Left renal pelvis (tissue), 4 donors: Measurements from ENCODE around the gene YIPF6. TPM values are rescaled to one million over a fixed set of nuclear protein-coding genes. Genes with fewer than 3 reads are reported as not detected.
"Not testable (repeated sequence)": the region's sequence is repeated elsewhere in the genome, so short reads cannot be mapped to it uniquely, and the experiment has no call there.

Experiments
- DNase-seq, 4 donors: peaks; one replicate each; pipeline ENCODE4 v3.0.0-alpha.2; 2013; ENCODE audit warnings: low read depth in 4 of 4, low spot score in 3 of 4
- polyA plus RNA-seq, 4 donors: library from polyadenylated mRNA; unstranded; fragments of 120-200 nt; gene quantifications; one replicate each; pipeline ENCODE4 v1.2.1, GENCODE V29; 2013; ENCODE audit not compliant: insufficient read length in 4 of 4

Gene YIPF6
- polyA plus RNA-seq, 4 donors: 29.4 to 52.6 (median 47.5) TPM

GRCh38 chrX:68503836-68504636, 5.2 kb downstream of the YIPF6 start:
- DNase-seq: no peak

GRCh38 chrX:68506649-68507048, 7.8 kb downstream of the YIPF6 start:
- DNase-seq: no peak

GRCh38 chrX:68508799-68509198, 9.9 kb downstream of the YIPF6 start:
- DNase-seq: no peak

DNA sequence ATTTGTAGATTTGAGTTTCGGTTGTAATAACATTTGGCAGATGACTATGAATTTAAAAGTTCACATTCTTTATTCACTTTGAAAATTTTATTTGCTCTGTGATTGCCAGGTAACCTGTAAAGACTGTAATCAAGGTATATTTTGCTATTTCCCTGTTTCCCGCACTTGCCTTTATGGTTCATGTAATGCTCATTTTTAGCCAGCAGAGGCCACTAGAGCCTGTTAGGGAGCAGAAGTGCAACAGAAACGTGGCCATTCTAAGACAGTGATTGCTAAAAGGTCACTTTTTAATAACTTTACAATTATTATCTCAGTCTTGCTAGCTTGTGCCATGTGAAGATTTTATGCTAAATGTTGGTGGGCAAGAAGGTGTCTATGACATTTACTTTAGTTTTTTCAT, 12.4 kb downstream of the YIPF6 start:
- no peak for DNase-seq

DNA sequence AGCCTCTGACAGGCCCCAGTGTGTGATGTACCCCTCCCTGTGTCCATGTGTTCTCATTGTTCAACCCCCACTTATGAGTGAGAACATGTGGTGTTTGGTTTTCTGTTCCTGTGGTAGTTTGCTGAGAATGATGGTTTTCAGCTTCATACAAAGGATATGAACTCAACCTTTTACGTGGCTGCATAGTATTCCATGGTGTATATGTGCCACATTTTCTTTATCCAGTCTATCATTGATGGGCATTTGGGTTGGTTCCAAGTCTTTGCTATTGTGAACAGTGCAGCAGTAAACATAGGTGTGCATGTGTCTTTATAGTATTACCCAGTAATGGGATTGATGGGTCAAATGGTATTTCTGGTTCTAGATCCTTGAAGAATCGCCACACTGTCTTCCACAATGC, 25.8 kb downstream of the YIPF6 start:
- DNase-seq: not testable (repeated sequence)

DNA sequence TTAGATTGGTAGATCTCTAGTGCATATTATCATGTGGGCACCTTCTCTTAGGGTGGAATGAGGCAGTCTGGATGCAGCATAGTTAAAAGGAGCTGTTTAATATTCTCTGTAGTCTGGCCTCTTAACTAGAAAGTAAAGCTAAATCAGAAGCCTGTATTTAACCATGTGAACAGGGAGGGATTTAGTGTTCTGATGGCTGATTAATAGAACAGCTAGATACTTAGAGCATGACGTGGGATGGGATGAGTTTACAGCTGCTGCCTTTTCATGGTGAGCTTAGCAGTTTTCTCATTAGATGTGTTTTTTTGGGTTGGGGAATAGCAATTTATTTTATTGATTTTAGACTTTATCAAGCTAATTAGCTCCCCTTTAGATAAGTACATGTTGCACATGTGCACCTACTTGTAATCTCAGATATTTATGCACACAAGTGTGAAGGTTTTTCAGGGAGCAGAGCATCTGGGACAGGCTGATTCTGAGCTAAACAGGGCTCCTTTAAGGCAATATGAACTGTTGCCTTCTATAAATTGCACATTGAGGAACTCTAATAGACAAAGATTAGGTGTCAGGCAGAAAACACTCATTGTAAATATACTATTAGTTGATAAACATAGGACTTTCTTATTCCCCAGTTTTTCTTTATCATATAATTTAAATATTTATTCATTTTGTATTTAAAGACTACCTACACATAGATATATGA, 34.1 kb downstream of the YIPF6 start:
- no peak for DNase-seq

DNA sequence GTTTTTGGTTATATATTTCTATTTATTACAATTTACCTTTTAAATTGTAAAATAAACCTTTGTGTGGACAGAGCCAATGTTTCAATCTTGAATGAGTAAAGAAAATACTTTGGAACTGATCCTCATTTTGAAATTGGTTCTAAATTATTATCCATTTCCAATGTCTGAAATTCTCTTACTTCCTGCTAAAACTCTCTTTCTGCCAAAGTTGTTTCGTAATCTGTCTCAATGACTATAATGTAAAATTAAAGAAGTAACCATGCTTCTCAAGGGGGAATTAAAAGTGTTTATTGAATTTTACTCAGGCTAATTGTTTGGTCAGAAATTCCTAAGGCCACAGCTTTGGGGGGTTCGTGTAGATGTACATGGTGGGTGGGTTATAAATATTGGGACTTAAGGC, 34.8 kb downstream of the YIPF6 start:
- no peak for DNase-seq

- no peak for DNase-seq
These were observed 35.8 kb downstream of the YIPF6 start for GRCh38 chrX:68534691-68535090.

DNA sequence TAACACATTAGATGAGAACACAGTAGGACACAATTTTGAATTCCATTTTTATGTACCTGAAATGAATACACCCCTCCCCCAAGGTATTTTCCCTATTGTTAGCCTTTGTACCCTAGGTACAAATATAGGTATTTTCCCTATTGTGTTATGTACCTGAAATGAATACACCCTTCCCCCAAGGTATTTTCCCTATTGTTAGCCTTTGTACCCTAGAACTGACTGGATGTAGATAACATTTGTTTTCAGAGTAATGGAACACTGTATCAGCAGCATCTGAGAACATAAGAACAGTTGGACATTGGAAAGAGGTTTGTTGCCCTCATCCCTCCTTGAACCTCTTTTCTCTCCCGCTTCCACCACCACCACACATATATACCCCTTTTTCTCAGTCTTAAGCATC, 37.6 kb downstream of the YIPF6 start:
- DNase-seq: no peak

DNA sequence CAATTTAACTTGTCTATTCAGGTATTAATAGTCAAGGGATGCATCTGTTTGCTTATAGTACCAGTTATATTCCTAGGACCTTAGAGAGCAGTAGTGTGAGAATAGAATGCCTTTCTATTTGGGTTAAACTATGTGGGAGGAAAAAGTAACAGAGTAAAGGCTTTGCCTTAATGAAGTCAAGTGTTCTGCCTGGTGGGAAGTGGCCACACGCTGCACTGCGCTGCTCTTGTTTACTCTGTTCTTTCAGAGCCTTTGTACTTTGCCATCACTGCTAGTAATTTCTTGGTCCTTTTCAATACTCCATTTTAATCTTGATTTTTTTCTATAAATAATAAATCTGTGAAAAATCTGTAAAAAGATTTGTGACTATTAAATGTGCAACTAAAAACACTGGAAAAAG, 38.0 kb downstream of the YIPF6 start:
- no peak for DNase-seq

- DNase-seq: no peak
These were observed 51.3 kb downstream of the YIPF6 start for GRCh38 chrX:68550193-68550592.

- no peak for DNase-seq
These were observed 57.2 kb downstream of the YIPF6 start for GRCh38 chrX:68556036-68556435.

- not testable (repeated sequence) for DNase-seq
These were observed 58.3 kb downstream of the YIPF6 start for GRCh38 chrX:68557126-68557525.

GRCh38 chrX:68559905-68560304, 61.1 kb downstream of the YIPF6 start:
- not testable (repeated sequence) for DNase-seq

GRCh38 chrX:68568136-68568535, 69.3 kb downstream of the YIPF6 start:
- no peak for DNase-seq

- no peak for DNase-seq
These were observed 71.7 kb downstream of the YIPF6 start for GRCh38 chrX:68570598-68570997.

- no peak for DNase-seq
These were observed 72.4 kb downstream of the YIPF6 start for GRCh38 chrX:68571292-68571609.

- no peak for DNase-seq
These were observed 72.9 kb downstream of the YIPF6 start for GRCh38 chrX:68571610-68572311.

DNA sequence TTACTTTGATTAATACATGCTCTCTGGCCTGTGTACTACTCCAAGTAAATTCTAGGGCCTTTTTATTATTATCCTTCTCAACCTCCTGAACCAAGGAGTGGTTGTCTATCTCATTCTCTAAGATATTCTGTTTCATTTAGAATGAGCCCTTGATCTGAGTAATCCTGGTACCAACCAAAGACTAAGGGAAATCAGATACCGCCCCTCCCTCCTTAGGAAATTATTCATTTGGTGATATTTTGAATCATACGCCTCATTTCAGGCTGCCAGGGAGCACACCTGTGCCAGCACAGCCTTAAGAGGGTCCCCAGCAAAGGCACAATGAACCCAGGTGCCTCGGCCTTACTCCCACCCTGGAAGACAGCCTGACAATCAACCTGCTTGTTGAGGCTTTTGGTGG, 75.4 kb downstream of the YIPF6 start:
- DNase-seq: no peak

GRCh38 chrX:68579810-68580209, 81.0 kb downstream of the YIPF6 start:
- no peak for DNase-seq

DNA sequence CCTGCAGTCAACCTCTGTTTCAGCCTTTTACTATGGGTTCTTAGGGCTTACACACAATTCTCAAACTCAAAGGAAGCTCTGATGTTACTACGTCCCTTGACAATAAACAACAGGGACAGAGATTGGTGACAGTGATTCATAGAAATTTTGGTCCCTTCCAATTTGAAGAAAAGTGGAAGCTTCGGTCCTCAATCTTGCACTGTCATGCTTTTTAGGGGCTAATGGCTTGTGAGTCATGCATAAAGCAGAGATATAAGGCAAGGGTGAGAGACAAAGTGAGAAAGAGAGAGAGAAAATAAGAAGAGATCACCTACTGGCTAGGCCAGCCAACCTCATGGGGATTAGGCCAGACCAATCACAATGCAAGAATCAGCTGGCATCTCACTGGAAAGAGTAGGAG, 85.4 kb downstream of the YIPF6 start:
- no peak for DNase-seq
